Lung (tissue), 12 donors: ENCODE data around the gene GAS2L3. TPM values are rescaled to one million over a fixed set of nuclear protein-coding genes. Genes with fewer than 3 reads are reported as not detected.

Experiments
- ATAC-seq: fragments of 200-7000 bp; cut with Tn5 transposase; one replicate; pipeline ENCODE4 v1.9.1; 2020; ENCODE audit warnings: moderate number of reproducible peaks; ENCODE audit not compliant: insufficient read depth, low FRiP score
- DNase-seq, 3 donors: peaks; one replicate each; pipeline ENCODE4 v3.0.0-alpha.2; 2013 to 2017
- H3K27ac ChIP-seq, 2 donors: one replicate each; pipeline ENCODE4 v1.5.1; 2013; ENCODE audit warnings: mild to moderate bottlenecking in 2 of 2, moderate library complexity in 2 of 2, control low read depth in 1 of 2, inconsistent platforms in 1 of 2, low read depth in 1 of 2, low read length in 1 of 2
- H3K27me3 ChIP-seq, 3 donors: one replicate each; pipeline ENCODE4 v1.5.1; 2013; ENCODE audit warnings: low read length in 2 of 3; ENCODE audit not compliant: control insufficient read depth in 3 of 3, insufficient read depth in 3 of 3
- H3K36me3 ChIP-seq, 4 donors: one replicate each; pipeline ENCODE4 v1.5.1; 2013; ENCODE audit warnings: low read length in 4 of 4, mild to moderate bottlenecking in 1 of 4, moderate library complexity in 1 of 4; ENCODE audit not compliant: control insufficient read depth in 4 of 4, insufficient read depth in 4 of 4
- H3K4me1 ChIP-seq, 5 donors: one replicate each; pipeline ENCODE4 v1.5.1; 2013; ENCODE audit warnings: low read length in 5 of 5, mild to moderate bottlenecking in 2 of 5, moderate library complexity in 1 of 5; ENCODE audit not compliant: control insufficient read depth in 5 of 5, insufficient read depth in 5 of 5
- H3K4me3 ChIP-seq: one replicate; pipeline ENCODE4 v1.5.1; 2013; ENCODE audit warnings: mild to moderate bottlenecking, control low read depth, moderate library complexity
- H3K9ac ChIP-seq, 2 donors: one replicate each; pipeline ENCODE4 v1.5.1; 2013; ENCODE audit warnings: low read length in 2 of 2, control low read depth in 1 of 2; ENCODE audit not compliant: insufficient read depth in 1 of 2
- H3K9me3 ChIP-seq, 4 donors: one replicate each; pipeline ENCODE4 v1.5.1; 2013; ENCODE audit warnings: low read length in 3 of 4, mild to moderate bottlenecking in 1 of 4, moderate library complexity in 1 of 4; ENCODE audit not compliant: control insufficient read depth in 4 of 4, insufficient read depth in 3 of 4
- CTCF ChIP-seq: IDR thresholded peaks from 2 replicates; pipeline ENCODE4 v1.5.1; 2012; ENCODE audit warnings: mild to moderate bottlenecking; ENCODE audit errors: control extremely low read depth, extremely low read depth
- whole genome bisulfite sequencing, 2 donors: extraction: QIAGEN DNeasy Blood & Tissue Kit; methylation state at CpG; one replicate each; pipeline ENCODE4 v1.1.7; 2013; 5-methylcytosine and 5-hydroxymethylcytosine counted together
- polyA plus RNA-seq, 2 donors: library from polyadenylated mRNA; stranded (reverse); fragments of 200-250 nt; gene quantifications; one replicate each; pipeline ENCODE4 v1.2.1, GENCODE V29; 2013
- total RNA-seq, 2 donors: library from RNA; depleted of rRNA in 1 of 2; stranded (reverse); fragments of >200 nt in 1 of 2; gene quantifications; one replicate each; pipeline ENCODE4 v1.2.1, GENCODE V29; 2014 to 2021
- donor health status: control.
- donor health status: control.
- donor health status: Bipolar disorder and iron deficiency.
- donor health status: healthy.
- donor health status: DM: yes; HTN: yes; CAD: no.

Gene GAS2L3
- total and polyA plus RNA-seq, 4 donors: 1.7 to 15.6 (median 7.0) TPM

- no peaks in the 10 kb centered on the region for H3K4me1 ChIP-seq
- H3K27me3 ChIP-seq: peaks cover 0 to 26% (median 3%) of the 10 kb centered on the region in 3 donors
- DNase-seq (no peak), ATAC-seq (no peak)
- no peaks in the 10 kb centered on the region for H3K36me3 ChIP-seq
- TF ChIP-seq CTCF: no peak
- no peak overlapping the region for H3K27ac ChIP-seq
- H3K4me3 ChIP-seq: no peak overlapping the region
- WGBS, 2 donors: 84 to 87% methylated on average over 3 of the region's 3 CpGs
- no peak overlapping the region for H3K9ac ChIP-seq
- no peaks in the 10 kb centered on the region for H3K9me3 ChIP-seq
Observed at GRCh38 chr12:100651108-100651507, 77.6 kb downstream of the GAS2L3 start.

GRCh38 chr12:100651694-100652093 is 78.2 kb downstream of the GAS2L3 start:
- Histone ChIP-seq H3K9ac (no peak overlapping the region), H3K9me3 (no peaks in the 10 kb centered on the region), H3K27me3 (peaks cover 0 to 26% (median 3%) of the 10 kb centered on the region in 3 donors), H3K4me3 (no peak overlapping the region), H3K4me1 (no peaks in the 10 kb centered on the region), H3K36me3 (no peaks in the 10 kb centered on the region), H3K27ac (no peak overlapping the region)
- WGBS, 2 donors: 70 to 72% methylated on average over 4 of the region's 4 CpGs
- no peak for ATAC-seq
- TF ChIP-seq CTCF: no peak
- DNase-seq: no peak

- H3K4me3 ChIP-seq: no peak overlapping the region
- peaks cover 0 to 26% (median 3%) of the 10 kb centered on the region in 3 donors for H3K27me3 ChIP-seq
- no peak overlapping the region for H3K27ac ChIP-seq
- no peak for TF ChIP-seq CTCF
- no peaks in the 10 kb centered on the region for H3K36me3 ChIP-seq
- no peaks in the 10 kb centered on the region for H3K4me1 ChIP-seq
- ATAC-seq (no peak), DNase-seq (no peak)
- 87 to 93% methylated on average over 3 of the region's 3 CpGs for WGBS, 2 donors
- H3K9me3 ChIP-seq: no peaks in the 10 kb centered on the region
- H3K9ac ChIP-seq: no peak overlapping the region
Observed at GRCh38 chr12:100652488-100652887, 79.0 kb downstream of the GAS2L3 start.

- WGBS, 2 donors: 78 to 84% methylated on average over 4 of the region's 4 CpGs
- H3K36me3 ChIP-seq: no peaks in the 10 kb centered on the region
- H3K4me3 ChIP-seq: no peak overlapping the region
- H3K9ac ChIP-seq: no peak overlapping the region
- H3K27me3 ChIP-seq: peaks cover 0 to 17% (median 3%) of the 10 kb centered on the region in 3 donors
- H3K27ac ChIP-seq: no peak overlapping the region
- no peak for ATAC-seq
- no peaks in the 10 kb centered on the region for H3K9me3 ChIP-seq
- TF ChIP-seq CTCF: no peak
- no peaks in the 10 kb centered on the region for H3K4me1 ChIP-seq
- DNase-seq: no peak
Observed at GRCh38 chr12:100656141-100656540, 82.7 kb downstream of the GAS2L3 start.
